ENCODE measurements around the gene LRRC8E.
"Not testable (repeated sequence)": the region's sequence is repeated elsewhere in the genome, so short reads cannot be mapped to it uniquely, and the experiment has no call there.

The LRRC8E gene

DNA sequence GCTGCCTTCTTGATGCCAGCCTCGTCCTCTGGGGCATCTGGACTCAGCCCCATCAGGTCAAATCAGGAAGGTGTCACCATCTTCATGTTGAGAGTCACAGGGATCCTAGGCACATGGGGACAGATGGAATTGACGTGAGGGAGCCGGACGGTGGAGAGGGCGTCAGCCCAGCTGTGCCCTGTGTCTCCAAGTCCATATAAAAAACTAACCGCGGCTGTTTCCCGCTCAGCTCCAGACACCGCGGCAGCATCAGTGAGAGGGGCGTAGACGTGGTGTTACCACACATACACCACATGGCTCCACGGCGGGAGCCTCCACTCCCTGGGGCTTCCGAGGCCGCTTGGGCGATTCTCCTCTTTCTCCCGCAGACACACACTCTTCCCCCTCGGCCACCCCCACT is 8.5 kb upstream of the LRRC8E start:
- peaks cover under 1% of the 10 kb centered on the region for H3K4me1 Mint-ChIP-seq (ENCODE audit: low read depth)
- H3K27me3 Mint-ChIP-seq (ENCODE audit: low read depth), result peaks cover 16% of the 10 kb centered on the region
- no peaks in the 10 kb centered on the region for H3K9me3 Mint-ChIP-seq
- no peak overlapping the region for H3K27ac Mint-ChIP-seq
- no peak overlapping the region for H3K4me3 Mint-ChIP-seq
- H3K36me3 Mint-ChIP-seq (ENCODE audit: low read depth), result no peaks in the 10 kb centered on the region

- Mint-ChIP-seq H3K36me3 (ENCODE audit: low read depth) (no peaks in the 10 kb centered on the region), H3K4me3 (no peak overlapping the region), H3K27me3 (ENCODE audit: low read depth) (no peaks in the 10 kb centered on the region), H3K4me1 (ENCODE audit: low read depth) (no peaks in the 10 kb centered on the region), H3K27ac (no peak overlapping the region), H3K9me3 (no peaks in the 10 kb centered on the region)
These were observed 6.4 kb upstream of the LRRC8E start for GRCh38 chr19:7881910-7882309.

DNA sequence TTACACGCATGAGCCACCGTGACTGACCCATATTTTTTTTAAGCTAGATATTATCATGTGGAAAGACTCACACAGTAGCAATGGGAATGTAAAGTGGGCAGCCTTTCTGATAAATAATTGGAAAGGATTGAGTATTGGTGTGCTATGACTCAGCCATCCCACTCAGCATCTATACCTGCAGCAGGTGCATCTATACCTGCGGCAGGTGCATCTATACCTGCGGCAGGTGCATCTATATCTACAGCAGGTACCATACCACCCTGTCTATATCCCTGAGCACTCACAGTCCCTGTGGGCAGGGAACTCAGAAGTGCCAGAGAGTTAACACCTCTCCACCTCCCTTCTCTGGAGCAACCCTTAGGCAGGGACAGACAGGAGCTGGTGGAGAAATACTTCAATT is 5.2 kb upstream of the LRRC8E start:
- Mint-ChIP-seq H3K36me3 (ENCODE audit: low read depth) (no peaks in the 10 kb centered on the region), H3K27ac (no peak overlapping the region), H3K4me3 (no peak overlapping the region), H3K27me3 (ENCODE audit: low read depth) (peaks cover 5% of the 10 kb centered on the region), H3K4me1 (ENCODE audit: low read depth) (no peaks in the 10 kb centered on the region), H3K9me3 (no peaks in the 10 kb centered on the region)

GRCh38 chr19:7883796-7884570 is 4.3 kb upstream of the LRRC8E start:
- Mint-ChIP-seq H3K36me3 (ENCODE audit: low read depth) (no peaks in the 10 kb centered on the region), H3K9me3 (no peaks in the 10 kb centered on the region), H3K27me3 (ENCODE audit: low read depth) (peaks cover 9% of the 10 kb centered on the region), H3K4me1 (ENCODE audit: low read depth) (no peaks in the 10 kb centered on the region), H3K4me3 (no peak overlapping the region), H3K27ac (no peak overlapping the region)

DNA sequence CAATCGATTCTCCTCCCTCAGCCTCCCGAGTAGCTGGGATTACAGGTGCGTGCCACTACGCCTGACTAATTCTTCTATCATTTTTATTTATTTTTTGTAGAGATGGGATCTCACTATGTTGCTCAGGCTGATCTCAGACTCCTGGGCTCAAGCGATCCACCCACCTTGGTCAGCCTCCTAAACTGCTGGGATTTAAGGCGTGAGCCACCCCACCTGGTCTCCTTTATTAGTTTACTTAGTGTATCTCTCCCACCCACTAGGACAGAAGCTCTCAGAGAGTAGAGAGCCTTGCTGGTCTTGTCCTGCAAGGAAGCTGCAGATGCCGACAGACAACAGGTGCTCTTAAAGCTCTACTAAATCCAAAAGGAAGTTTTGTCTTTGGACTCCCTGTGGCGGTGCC is 2.5 kb upstream of the LRRC8E start:
- Mint-ChIP-seq H3K4me3 (no peak overlapping the region), H3K9me3 (no peaks in the 10 kb centered on the region), H3K4me1 (ENCODE audit: low read depth) (no peaks in the 10 kb centered on the region), H3K27ac (no peak overlapping the region), H3K36me3 (ENCODE audit: low read depth) (no peaks in the 10 kb centered on the region), H3K27me3 (ENCODE audit: low read depth) (peaks cover 11% of the 10 kb centered on the region)

- Mint-ChIP-seq H3K36me3 (ENCODE audit: low read depth) (no peaks in the 10 kb centered on the region), H3K27ac (no peak overlapping the region), H3K27me3 (ENCODE audit: low read depth) (peaks cover 15% of the 10 kb centered on the region), H3K4me1 (ENCODE audit: low read depth) (no peaks in the 10 kb centered on the region), H3K4me3 (no peak overlapping the region), H3K9me3 (no peaks in the 10 kb centered on the region)
These were observed 734 bp upstream of the LRRC8E start for GRCh38 chr19:7887408-7888144.

DNA sequence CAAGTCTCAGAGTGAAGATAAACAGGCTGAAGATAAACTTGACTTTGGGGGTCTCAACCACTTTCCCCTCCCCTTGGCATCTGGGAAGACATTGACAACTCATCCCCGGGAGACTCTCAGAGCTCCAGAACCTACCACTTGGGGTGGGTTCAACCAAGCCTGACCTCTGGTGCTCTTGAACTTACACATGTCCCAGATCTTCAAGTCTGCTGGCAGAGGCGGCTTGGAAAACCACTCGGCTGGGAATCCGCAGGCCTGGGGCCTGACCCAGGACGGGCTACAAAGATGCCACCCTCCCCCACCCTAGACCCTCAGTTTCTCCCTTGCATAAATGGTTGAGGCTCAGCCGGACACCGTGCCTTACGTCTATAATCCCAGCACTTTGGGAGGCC is 512 bp downstream of the LRRC8E start:
- Mint-ChIP-seq H3K27me3 (ENCODE audit: low read depth) (peaks cover 15% of the 10 kb centered on the region), H3K4me1 (ENCODE audit: low read depth) (no peaks in the 10 kb centered on the region), H3K4me3 (no peak overlapping the region), H3K27ac (no peak overlapping the region), H3K9me3 (no peaks in the 10 kb centered on the region), H3K36me3 (ENCODE audit: low read depth) (no peaks in the 10 kb centered on the region)

GRCh38 chr19:7893362-7894101 is 5.2 kb downstream of the LRRC8E start:
- not testable (repeated sequence) for H3K9me3 Mint-ChIP-seq; H3K36me3 Mint-ChIP-seq (ENCODE audit: low read depth); H3K4me1 Mint-ChIP-seq (ENCODE audit: low read depth); H3K27me3 Mint-ChIP-seq (ENCODE audit: low read depth); H3K4me3 Mint-ChIP-seq; H3K27ac Mint-ChIP-seq

DNA sequence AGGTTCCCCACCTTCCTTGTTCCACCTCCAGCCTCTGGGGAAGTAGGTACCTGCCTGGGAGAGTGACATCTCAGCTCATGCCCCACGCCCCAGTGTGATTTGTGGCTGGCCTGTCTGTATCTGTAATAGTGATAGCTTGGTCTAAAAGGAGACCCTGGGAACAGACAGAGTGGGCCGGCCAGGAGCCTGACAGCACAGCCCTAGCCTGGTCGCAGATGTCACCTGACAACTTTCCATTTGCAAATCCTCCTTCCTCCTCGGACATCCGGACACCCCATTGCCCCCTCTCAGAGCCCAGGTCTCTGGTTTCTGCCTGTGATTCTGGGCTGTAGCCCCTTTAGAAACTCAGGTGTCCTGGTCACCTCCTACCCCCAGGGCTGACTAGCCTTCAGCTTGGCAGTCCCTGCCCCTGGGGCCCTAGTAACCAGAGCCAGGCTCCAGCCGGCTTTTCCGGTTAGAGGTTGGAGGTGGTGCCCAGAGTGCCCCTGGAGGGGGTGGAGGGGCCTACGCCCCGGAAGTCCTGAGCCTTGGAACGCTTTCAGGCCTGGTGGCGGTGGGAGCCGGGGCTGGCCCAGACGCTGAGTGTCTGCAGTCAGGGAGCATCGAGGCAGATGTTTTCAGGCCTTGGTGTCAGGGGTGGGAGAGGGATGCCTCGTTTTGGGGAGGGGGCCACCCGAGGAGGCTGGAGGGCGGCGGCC is 6.5 kb downstream of the LRRC8E start:
- Mint-ChIP-seq H3K4me3 (no peak overlapping the region), H3K36me3 (ENCODE audit: low read depth) (no peaks in the 10 kb centered on the region), H3K9me3 (no peaks in the 10 kb centered on the region), H3K27ac (no peak overlapping the region), H3K27me3 (ENCODE audit: low read depth) (peaks cover 4% of the 10 kb centered on the region), H3K4me1 (ENCODE audit: low read depth) (no peaks in the 10 kb centered on the region)

DNA sequence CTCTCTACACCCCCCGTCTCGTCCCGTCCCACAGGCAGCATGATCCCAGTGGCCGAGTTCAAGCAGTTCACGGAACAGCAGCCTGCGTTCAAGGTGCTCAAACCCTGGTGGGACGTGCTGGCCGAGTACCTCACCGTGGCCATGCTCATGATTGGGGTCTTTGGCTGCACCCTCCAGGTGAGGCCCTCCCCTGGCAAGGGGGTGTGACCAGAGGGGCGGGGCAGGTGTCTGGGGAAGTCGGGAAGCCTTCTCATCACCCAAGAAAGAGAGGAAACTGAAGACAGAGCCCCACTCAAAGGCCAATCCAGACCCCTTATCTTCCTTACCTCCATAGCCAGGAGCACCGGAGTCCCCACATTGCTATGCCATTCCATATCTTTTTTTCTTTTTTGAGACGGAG is 7.3 kb downstream of the LRRC8E start:
- Mint-ChIP-seq H3K9me3 (no peaks in the 10 kb centered on the region), H3K36me3 (ENCODE audit: low read depth) (no peaks in the 10 kb centered on the region), H3K27me3 (ENCODE audit: low read depth) (peaks cover 4% of the 10 kb centered on the region), H3K27ac (no peak overlapping the region), H3K4me1 (ENCODE audit: low read depth) (no peaks in the 10 kb centered on the region), H3K4me3 (no peak overlapping the region)

- Mint-ChIP-seq H3K4me1 (ENCODE audit: low read depth) (no peaks in the 10 kb centered on the region), H3K4me3 (no peak overlapping the region), H3K27ac (no peak overlapping the region), H3K9me3 (no peaks in the 10 kb centered on the region), H3K27me3 (ENCODE audit: low read depth) (no peaks in the 10 kb centered on the region), H3K36me3 (ENCODE audit: low read depth) (no peaks in the 10 kb centered on the region)
These were observed 9.0 kb downstream of the LRRC8E start for GRCh38 chr19:7897292-7897691.

DNA sequence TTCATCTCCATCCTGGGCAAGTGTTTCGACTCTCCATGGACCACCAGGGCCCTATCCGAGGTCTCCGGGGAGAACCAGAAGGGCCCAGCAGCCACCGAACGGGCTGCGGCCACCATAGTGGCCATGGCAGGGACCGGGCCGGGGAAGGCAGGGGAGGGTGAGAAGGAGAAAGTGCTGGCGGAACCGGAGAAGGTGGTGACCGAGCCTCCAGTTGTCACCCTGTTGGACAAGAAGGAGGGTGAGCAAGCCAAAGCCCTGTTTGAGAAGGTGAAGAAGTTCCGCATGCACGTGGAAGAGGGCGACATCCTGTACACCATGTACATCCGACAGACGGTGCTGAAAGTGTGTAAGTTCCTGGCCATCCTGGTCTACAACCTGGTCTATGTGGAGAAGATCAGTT is 10.7 kb downstream of the LRRC8E start:
- Mint-ChIP-seq H3K27ac (no peak overlapping the region), H3K4me1 (ENCODE audit: low read depth) (peaks cover 4% of the 10 kb centered on the region), H3K36me3 (ENCODE audit: low read depth) (no peaks in the 10 kb centered on the region), H3K27me3 (ENCODE audit: low read depth) (no peaks in the 10 kb centered on the region), H3K4me3 (no peak overlapping the region), H3K9me3 (no peaks in the 10 kb centered on the region)

DNA sequence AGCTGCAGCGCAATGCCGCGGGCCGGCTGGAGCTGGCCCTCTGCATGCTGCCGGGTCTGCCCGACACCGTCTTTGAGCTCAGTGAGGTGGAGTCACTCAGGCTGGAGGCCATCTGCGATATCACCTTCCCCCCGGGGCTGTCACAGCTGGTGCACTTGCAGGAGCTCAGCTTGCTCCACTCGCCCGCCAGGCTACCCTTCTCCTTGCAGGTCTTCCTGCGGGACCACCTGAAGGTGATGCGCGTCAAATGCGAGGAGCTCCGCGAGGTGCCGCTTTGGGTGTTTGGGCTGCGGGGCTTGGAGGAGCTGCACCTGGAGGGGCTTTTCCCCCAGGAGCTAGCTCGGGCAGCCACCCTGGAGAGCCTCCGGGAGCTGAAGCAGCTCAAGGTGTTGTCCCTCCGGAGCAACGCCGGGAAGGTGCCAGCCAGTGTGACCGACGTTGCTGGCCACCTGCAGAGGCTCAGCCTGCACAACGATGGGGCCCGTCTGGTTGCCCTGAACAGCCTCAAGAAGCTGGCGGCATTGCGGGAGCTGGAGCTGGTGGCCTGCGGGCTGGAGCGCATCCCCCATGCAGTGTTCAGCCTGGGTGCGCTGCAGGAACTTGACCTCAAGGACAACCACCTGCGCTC is 11.6 kb downstream of the LRRC8E start:
- Mint-ChIP-seq H3K27me3 (ENCODE audit: low read depth) (no peaks in the 10 kb centered on the region), H3K36me3 (ENCODE audit: low read depth) (peaks cover 3% of the 10 kb centered on the region), H3K27ac (no peak overlapping the region), H3K4me1 (ENCODE audit: low read depth) (peaks cover 9% of the 10 kb centered on the region), H3K4me3 (no peak overlapping the region), H3K9me3 (no peaks in the 10 kb centered on the region)

GRCh38 chr19:7900401-7900870 is 12.1 kb downstream of the LRRC8E start:
- H3K36me3 Mint-ChIP-seq (ENCODE audit: low read depth), result peaks cover 6% of the 10 kb centered on the region
- peaks cover 12% of the 10 kb centered on the region for H3K4me1 Mint-ChIP-seq (ENCODE audit: low read depth)
- no peaks in the 10 kb centered on the region for H3K9me3 Mint-ChIP-seq
- no peaks in the 10 kb centered on the region for H3K27me3 Mint-ChIP-seq (ENCODE audit: low read depth)
- H3K27ac Mint-ChIP-seq, result no peak overlapping the region
- no peak overlapping the region for H3K4me3 Mint-ChIP-seq
